Osteocyte (in vitro differentiated cells): Measurements from ENCODE around the gene GPC6. TPM values are rescaled to one million over a fixed set of nuclear protein-coding genes. Genes with fewer than 3 reads are reported as not detected.

Experiments
- DNase-seq: peaks from one replicate; pipeline ENCODE4 v3.0.0; 2021; ENCODE audit warnings: mixed read lengths; ENCODE audit not compliant: unreplicated experiment; ENCODE audit errors: extremely low spot score
- H3K27ac Mint-ChIP-seq: one replicate; pipeline ENCODE4 v1.8.0; 2021; ENCODE audit warnings: mild to moderate bottlenecking, mixed read lengths; ENCODE audit not compliant: unreplicated experiment
- H3K27me3 Mint-ChIP-seq: one replicate; pipeline ENCODE4 v1.8.0; 2021; ENCODE audit warnings: mixed read lengths; ENCODE audit not compliant: unreplicated experiment
- H3K36me3 Mint-ChIP-seq: one replicate; pipeline ENCODE4 v1.8.0; 2021; ENCODE audit warnings: mixed read lengths; ENCODE audit not compliant: unreplicated experiment
- H3K4me1 Mint-ChIP-seq: one replicate; pipeline ENCODE4 v1.8.0; 2021; ENCODE audit warnings: mixed read lengths; ENCODE audit not compliant: unreplicated experiment
- H3K4me3 Mint-ChIP-seq: one replicate; pipeline ENCODE4 v1.8.0; 2021; ENCODE audit warnings: mild to moderate bottlenecking, moderate library complexity, mixed read lengths; ENCODE audit not compliant: unreplicated experiment
- H3K9me3 Mint-ChIP-seq: one replicate; pipeline ENCODE4 v1.8.0; 2021; ENCODE audit warnings: mixed read lengths; ENCODE audit not compliant: unreplicated experiment
- total RNA-seq: library from RNA; stranded (reverse); gene quantifications from 2 replicates; pipeline ENCODE4 v1.2.1, GENCODE V29; 2021
- TF ChIP-seq, protein P1 (sequence below): fragments of 200-600 bp; sonication (generic); IDR thresholded peaks from 2 replicates; pipeline ENCODE4 v1.5.0; 2021; ENCODE audit warnings: antibody characterized with exemption, mild to moderate bottlenecking, moderate library complexity

The GPC6 gene
- total RNA-seq, 1 donor from 2014 or later: 125 TPM

DNA sequence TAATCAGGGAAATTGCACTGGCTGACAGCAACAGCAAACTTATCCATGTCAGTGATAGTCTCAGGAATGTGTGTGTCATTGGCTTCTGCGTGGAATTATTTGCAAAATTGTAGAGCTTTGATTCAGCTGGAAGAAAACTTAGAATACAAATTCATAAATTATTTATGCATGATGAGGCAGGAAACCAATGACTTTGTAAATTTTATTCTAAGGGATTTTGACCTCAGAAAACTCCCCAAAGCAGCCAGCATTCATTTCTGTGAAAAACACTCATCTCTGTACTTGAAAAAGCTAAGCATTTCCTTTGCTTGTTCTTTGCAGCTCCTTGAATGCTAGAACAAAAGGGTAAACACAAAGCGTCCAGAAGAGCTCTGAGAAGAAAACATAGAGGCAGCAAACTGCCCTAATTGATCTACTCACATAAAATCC is 1090.5 kb downstream of the GPC6 start:
- TF ChIP-seq, protein P1, sequence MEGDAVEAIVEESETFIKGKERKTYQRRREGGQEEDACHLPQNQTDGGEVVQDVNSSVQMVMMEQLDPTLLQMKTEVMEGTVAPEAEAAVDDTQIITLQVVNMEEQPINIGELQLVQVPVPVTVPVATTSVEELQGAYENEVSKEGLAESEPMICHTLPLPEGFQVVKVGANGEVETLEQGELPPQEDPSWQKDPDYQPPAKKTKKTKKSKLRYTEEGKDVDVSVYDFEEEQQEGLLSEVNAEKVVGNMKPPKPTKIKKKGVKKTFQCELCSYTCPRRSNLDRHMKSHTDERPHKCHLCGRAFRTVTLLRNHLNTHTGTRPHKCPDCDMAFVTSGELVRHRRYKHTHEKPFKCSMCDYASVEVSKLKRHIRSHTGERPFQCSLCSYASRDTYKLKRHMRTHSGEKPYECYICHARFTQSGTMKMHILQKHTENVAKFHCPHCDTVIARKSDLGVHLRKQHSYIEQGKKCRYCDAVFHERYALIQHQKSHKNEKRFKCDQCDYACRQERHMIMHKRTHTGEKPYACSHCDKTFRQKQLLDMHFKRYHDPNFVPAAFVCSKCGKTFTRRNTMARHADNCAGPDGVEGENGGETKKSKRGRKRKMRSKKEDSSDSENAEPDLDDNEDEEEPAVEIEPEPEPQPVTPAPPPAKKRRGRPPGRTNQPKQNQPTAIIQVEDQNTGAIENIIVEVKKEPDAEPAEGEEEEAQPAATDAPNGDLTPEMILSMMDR: no peak
- peak overlapping the region; percentile 53 for H3K27ac Mint-ChIP-seq
- no peaks in the 10 kb centered on the region for H3K36me3 Mint-ChIP-seq
- H3K4me1 Mint-ChIP-seq: peaks cover 32% of the 10 kb centered on the region
- H3K4me3 Mint-ChIP-seq: no peak overlapping the region
- no peaks in the 10 kb centered on the region for H3K27me3 Mint-ChIP-seq
- DNase-seq: no peak
- H3K9me3 Mint-ChIP-seq: peaks cover 8% of the 10 kb centered on the region

- no peak for DNase-seq
- peaks cover 8% of the 10 kb centered on the region for H3K9me3 Mint-ChIP-seq
- no peak overlapping the region for H3K27ac Mint-ChIP-seq
These were observed 1091.8 kb downstream of the GPC6 start for GRCh38 chr13:94318418-94318817.

DNA sequence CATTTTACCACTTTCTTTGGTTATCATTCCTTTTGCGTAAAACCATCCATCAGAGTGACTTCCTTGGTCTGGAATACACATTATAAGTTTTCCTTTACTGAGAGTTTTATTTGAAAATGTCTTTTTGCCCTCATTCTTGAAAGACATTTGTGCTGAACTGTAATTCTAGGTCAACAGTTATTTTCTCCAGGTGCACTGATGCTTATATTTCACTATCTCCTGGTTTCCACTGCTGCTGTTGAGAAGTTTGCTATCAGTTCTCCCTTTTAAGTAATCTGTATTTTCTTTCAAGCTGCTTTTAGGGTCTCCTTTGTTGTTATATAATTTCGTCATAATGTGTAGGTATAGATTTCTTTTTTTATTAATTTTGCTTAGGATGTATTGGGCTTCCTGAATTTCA is 1092.9 kb downstream of the GPC6 start:
- TF ChIP-seq, protein P1: no peak

More at GRCh38 chr13:94318418-94318817, 1091.8 kb downstream of the GPC6 start:
- peaks cover 24% of the 10 kb centered on the region for H3K4me1 Mint-ChIP-seq
- H3K27me3 Mint-ChIP-seq: no peaks in the 10 kb centered on the region
- no peaks in the 10 kb centered on the region for H3K36me3 Mint-ChIP-seq
- TF ChIP-seq, protein P1: no peak
- no peak overlapping the region for H3K4me3 Mint-ChIP-seq

GRCh38 chr13:94322925-94323763 is 1096.5 kb downstream of the GPC6 start:
- H3K36me3 Mint-ChIP-seq: peaks cover 2% of the 10 kb centered on the region
- H3K4me3 Mint-ChIP-seq: no peak overlapping the region
- H3K9me3 Mint-ChIP-seq: peaks cover 8% of the 10 kb centered on the region
- H3K4me1 Mint-ChIP-seq: peaks cover 31% of the 10 kb centered on the region
- H3K27ac Mint-ChIP-seq: no peak overlapping the region
- TF ChIP-seq, protein P1: no peak
- H3K27me3 Mint-ChIP-seq: no peaks in the 10 kb centered on the region
- no peak for DNase-seq

More for the DNA sequence above, 1092.9 kb downstream of the GPC6 start:
- DNase-seq: no peak
- no peak overlapping the region for H3K27ac Mint-ChIP-seq
- no peaks in the 10 kb centered on the region for H3K27me3 Mint-ChIP-seq
- peaks cover 22% of the 10 kb centered on the region for H3K4me1 Mint-ChIP-seq
- peaks cover 8% of the 10 kb centered on the region for H3K9me3 Mint-ChIP-seq
- H3K4me3 Mint-ChIP-seq: no peak overlapping the region
- no peaks in the 10 kb centered on the region for H3K36me3 Mint-ChIP-seq
